Fibroblast of mammary gland (primary cell): ENCODE results near the gene FBXL16.
"Not testable (repeated sequence)": the region's sequence is repeated elsewhere in the genome, so short reads cannot be mapped to it uniquely, and the experiment has no call there.

Experiments used
- DNase-seq: peaks from one replicate; pipeline ENCODE4 v3.0.0-alpha.2; 2010; ENCODE audit warnings: low read depth
- H3K4me3 ChIP-seq: 2 replicates; pipeline ENCODE4 v1.5.1; 2011; ENCODE audit warnings: low read depth, mild to moderate bottlenecking, low read length, moderate library complexity; ENCODE audit not compliant: control insufficient read depth
- CTCF ChIP-seq: conservative IDR thresholded peaks from 2 replicates; pipeline ENCODE4 v1.5.1; 2011; ENCODE audit warnings: low read depth, low read length, inconsistent platforms; ENCODE audit not compliant: control insufficient read depth, insufficient read depth

FBXL16 gene

GRCh38 chr16:747978-748746 lies 42.6 kb upstream of the FBXL16 start:
- no peak for TF ChIP-seq CTCF
- H3K4me3 ChIP-seq: no peak overlapping the region
- DNase-seq: no peak

GRCh38 chr16:746637-747036 lies 41.0 kb upstream of the FBXL16 start:
- TF ChIP-seq CTCF: no peak
- no peak for DNase-seq
- H3K4me3 ChIP-seq: no peak overlapping the region

GRCh38 chr16:745739-746138 lies 40.1 kb upstream of the FBXL16 start:
- TF ChIP-seq CTCF: no peak
- no peak for DNase-seq
- H3K4me3 ChIP-seq: no peak overlapping the region

GRCh38 chr16:743794-744500 lies 38.3 kb upstream of the FBXL16 start:
- TF ChIP-seq CTCF: no peak
- no peak overlapping the region for H3K4me3 ChIP-seq
- no peak for DNase-seq

- DNase-seq, H3K4me3 ChIP-seq: not testable (repeated sequence)
Observed at GRCh38 chr16:742894-743293, 37.3 kb upstream of the FBXL16 start.

- no peak for TF ChIP-seq CTCF
- no peak overlapping the region for H3K4me3 ChIP-seq
- no peak for DNase-seq
Observed at GRCh38 chr16:741986-742629, 36.5 kb upstream of the FBXL16 start.
